SK-N-SH treated with all-trans-retinoic acid at 6 μM for 48 hours (cell line): ENCODE results near the gene AGAP1.

Source experiments
- ATAC-seq: fragments of 200-7000 bp; cut with Tn5 transposase; 3 replicates; pipeline ENCODE4 v1.9.1; 2020; ENCODE audit warnings: mild to moderate bottlenecking, moderate library complexity
- ARNTL ChIP-seq: fragments of 450-650 bp; formaldehyde crosslinking; IDR thresholded peaks from 2 replicates; pipeline ENCODE4 v1.5.0; 2020; ENCODE audit warnings: low read depth, mild to moderate bottlenecking, moderate library complexity, borderline replicate concordance
- BACH2 ChIP-seq: fragments of 250-450 bp; sonication (Bioruptor Pico); IDR thresholded peaks from 2 replicates; pipeline ENCODE4 v1.9.0; 2021; ENCODE audit warnings: mild to moderate bottlenecking, borderline replicate concordance
- CREB5 ChIP-seq: fragments of 250-450 bp; sonication (Bioruptor Pico); IDR thresholded peaks from 2 replicates; pipeline ENCODE4 v1.5.1; 2020; ENCODE audit warnings: low read depth, mild to moderate bottlenecking, moderate library complexity
- CSRNP3 ChIP-seq: fragments of 250-450 bp; sonication (Bioruptor Pico); IDR thresholded peaks from 2 replicates; pipeline ENCODE4 v1.5.1; 2021; ENCODE audit warnings: mild to moderate bottlenecking, moderate library complexity
- ESRRG ChIP-seq: fragments of 250-450 bp; sonication (Bioruptor Pico); IDR thresholded peaks from 2 replicates; pipeline ENCODE4 v1.6.1; 2021; ENCODE audit warnings: mild to moderate bottlenecking
- GLIS3 ChIP-seq: fragments of 250-450 bp; sonication (Bioruptor Pico); IDR thresholded peaks from 2 replicates; pipeline ENCODE4 v1.5.0; 2020; ENCODE audit warnings: mild to moderate bottlenecking, moderate library complexity
- ISL1 ChIP-seq: fragments of 250-450 bp; sonication (Bioruptor Pico); IDR thresholded peaks from 2 replicates; pipeline ENCODE4 v2.1.2; 2022; ENCODE audit warnings: mild to moderate bottlenecking, moderate library complexity
- OSR1 ChIP-seq: fragments of 250-450 bp; sonication (Bioruptor Pico); IDR thresholded peaks from 2 replicates; pipeline ENCODE4 v1.8.0; 2022; ENCODE audit warnings: moderate library complexity, mild to moderate bottlenecking, inconsistent platforms
- PATZ1 ChIP-seq: fragments of 250-450 bp; sonication (Bioruptor Pico); IDR thresholded peaks from 2 replicates; pipeline ENCODE4 v1.8.0; 2020; ENCODE audit warnings: mild to moderate bottlenecking, moderate library complexity, borderline replicate concordance
- POU6F1 ChIP-seq: fragments of 250-450 bp; sonication (Bioruptor Pico); IDR thresholded peaks from 2 replicates; pipeline ENCODE4 v1.8.0; 2021; ENCODE audit warnings: low read depth, mild to moderate bottlenecking, moderate library complexity, borderline replicate concordance
- PPARA ChIP-seq: fragments of 250-450 bp; sonication (Bioruptor Pico); IDR thresholded peaks from 2 replicates; pipeline ENCODE4 v1.5.0; 2020; ENCODE audit warnings: mild to moderate bottlenecking, borderline replicate concordance
- RARB ChIP-seq: fragments of 250-450 bp; sonication (Bioruptor Pico); IDR thresholded peaks from 2 replicates; pipeline ENCODE4 v1.8.0; 2021; ENCODE audit warnings: mild to moderate bottlenecking, moderate library complexity
- SNAI2 ChIP-seq: fragments of 250-450 bp; sonication (Bioruptor Pico); IDR thresholded peaks from 2 replicates; pipeline ENCODE4 v1.5.0; 2020; ENCODE audit warnings: mild to moderate bottlenecking, moderate library complexity
- TSHZ2 ChIP-seq: fragments of 250-450 bp; sonication (Bioruptor Pico); IDR thresholded peaks from 2 replicates; pipeline ENCODE4 v1.5.0; 2020; ENCODE audit warnings: mild to moderate bottlenecking, moderate library complexity
- ZC3H10 ChIP-seq: fragments of 250-450 bp; sonication (Bioruptor Pico); IDR thresholded peaks from 2 replicates; pipeline ENCODE4 v1.5.1; 2021; ENCODE audit warnings: mild to moderate bottlenecking, moderate library complexity
- ZFP3 ChIP-seq: fragments of 250-450 bp; sonication (Bioruptor Pico); IDR thresholded peaks from 2 replicates; pipeline ENCODE4 v1.5.0; 2020; ENCODE audit warnings: mild to moderate bottlenecking, moderate library complexity
- ZFP30 ChIP-seq: fragments of 450-650 bp; formaldehyde crosslinking; IDR thresholded peaks from 2 replicates; pipeline ENCODE4 v1.5.0; 2022; ENCODE audit warnings: mild to moderate bottlenecking, moderate library complexity
- ZNF565 ChIP-seq: fragments of 450-650 bp; formaldehyde crosslinking; conservative IDR thresholded peaks from 2 replicates; pipeline ENCODE4 v1.5.0; 2020; ENCODE audit warnings: low read depth, mild to moderate bottlenecking, moderate library complexity
- ZNF70 ChIP-seq: fragments of 450-650 bp; formaldehyde crosslinking; IDR thresholded peaks from 2 replicates; pipeline ENCODE4 v1.5.0; 2020; ENCODE audit warnings: mild to moderate bottlenecking, moderate library complexity
- ZNF8 ChIP-seq: fragments of 450-650 bp; formaldehyde crosslinking; IDR thresholded peaks from 2 replicates; pipeline ENCODE4 v1.5.0; 2020; ENCODE audit warnings: mild to moderate bottlenecking, moderate library complexity

The AGAP1 gene

GRCh38 chr2:235536711-235537110 is 42.9 kb downstream of the AGAP1 start (continued):
- no peak for TF ChIP-seq PATZ1 (CRISPR knock-in tag)
- TF ChIP-seq SNAI2 (CRISPR knock-in tag): no peak
- no peak for TF ChIP-seq RARB (CRISPR knock-in tag)
- TF ChIP-seq ZC3H10 (CRISPR knock-in tag): no peak

GRCh38 chr2:235537186-235537585 is 43.3 kb downstream of the AGAP1 start:
- no peak for ATAC-seq
- no peak for TF ChIP-seq PPARA
- TF ChIP-seq ZNF70 (CRISPR knock-in tag): no peak
- no peak for TF ChIP-seq OSR1 (CRISPR knock-in tag)
- no peak for TF ChIP-seq ZFP3 (CRISPR knock-in tag)
- TF ChIP-seq GLIS3 (CRISPR knock-in tag): no peak
- no peak for TF ChIP-seq SNAI2 (CRISPR knock-in tag)
- TF ChIP-seq RARB (CRISPR knock-in tag): no peak
- no peak for TF ChIP-seq ZC3H10 (CRISPR knock-in tag)

GRCh38 chr2:235537587-235537986 is 43.7 kb downstream of the AGAP1 start:
- TF ChIP-seq CSRNP3 (CRISPR knock-in tag) (no peak), ZFP30 (CRISPR knock-in tag) (no peak), ZC3H10 (CRISPR knock-in tag) (no peak), ZNF565 (CRISPR knock-in tag) (no peak), OSR1 (CRISPR knock-in tag) (no peak), ARNTL (no peak), BACH2 (CRISPR knock-in tag) (no peak)
- ATAC-seq: no peak

- no peak for ATAC-seq
- TF ChIP-seq OSR1 (CRISPR knock-in tag) (no peak), ZNF8 (CRISPR knock-in tag) (no peak), POU6F1 (CRISPR knock-in tag) (no peak), CSRNP3 (CRISPR knock-in tag) (no peak), ESRRG (CRISPR knock-in tag) (no peak), CREB5 (CRISPR knock-in tag) (no peak), TSHZ2 (no peak), ISL1 (CRISPR knock-in tag) (no peak)
Observed at GRCh38 chr2:235538144-235538639, 44.3 kb downstream of the AGAP1 start.
